ENCODE results near the gene API5.
"Not testable (repeated sequence)": the region's sequence is repeated elsewhere in the genome, so short reads cannot be mapped to it uniquely, and the experiment has no call there.

The API5 gene

GRCh38 chr11:43315966-43316365 lies 4.2 kb downstream of the API5 start:
- Histone ChIP-seq H3K36me3 (ENCODE audit: control insufficient read depth in 1 of 2, insufficient read depth in 2 of 2, low read length in 2 of 2) (peaks cover 15 to 17% of the 10 kb centered on the region in 2 donors), H3K4me1 (ENCODE audit: control insufficient read depth in 1 of 2, insufficient read depth in 2 of 2, low read length in 2 of 2) (peaks cover 5 to 19% of the 10 kb centered on the region in 2 donors), H3K4me3 (ENCODE audit: low read depth in 1 of 2, low read length in 2 of 2) (no peak overlapping the region), H3K27ac (ENCODE audit: low read length) (no peak overlapping the region), H3K9me3 (ENCODE audit: control insufficient read depth in 1 of 2, low read length in 2 of 2) (no peaks in the 10 kb centered on the region), H3K27me3 (ENCODE audit: low read depth, low read length) (no peaks in the 10 kb centered on the region)

- Histone ChIP-seq H3K27ac (ENCODE audit: low read length) (no peak overlapping the region), H3K36me3 (ENCODE audit: control insufficient read depth in 1 of 2, insufficient read depth in 2 of 2, low read length in 2 of 2) (peaks cover 19 to 20% of the 10 kb centered on the region in 2 donors), H3K4me3 (ENCODE audit: low read depth in 1 of 2, low read length in 2 of 2) (no peak overlapping the region), H3K27me3 (ENCODE audit: low read depth, low read length) (no peaks in the 10 kb centered on the region), H3K9me3 (ENCODE audit: control insufficient read depth in 1 of 2, low read length in 2 of 2) (no peaks in the 10 kb centered on the region), H3K4me1 (ENCODE audit: control insufficient read depth in 1 of 2, insufficient read depth in 2 of 2, low read length in 2 of 2) (peaks cover 5 to 19% of the 10 kb centered on the region in 2 donors)
These were observed 4.7 kb downstream of the API5 start for GRCh38 chr11:43316451-43316850.

GRCh38 chr11:43327987-43328386 lies 16.2 kb downstream of the API5 start:
- Histone ChIP-seq H3K4me3 (ENCODE audit: low read depth in 1 of 2, low read length in 2 of 2) (no peak overlapping the region), H3K27me3 (ENCODE audit: low read depth, low read length) (no peaks in the 10 kb centered on the region), H3K4me1 (ENCODE audit: control insufficient read depth in 1 of 2, insufficient read depth in 2 of 2, low read length in 2 of 2) (no peaks in the 10 kb centered on the region), H3K27ac (ENCODE audit: low read length) (no peak overlapping the region), H3K36me3 (ENCODE audit: control insufficient read depth in 1 of 2, insufficient read depth in 2 of 2, low read length in 2 of 2) (peaks cover 72 to 95% of the 10 kb centered on the region in 2 donors), H3K9me3 (ENCODE audit: control insufficient read depth in 1 of 2, low read length in 2 of 2) (no peaks in the 10 kb centered on the region)

- Histone ChIP-seq H3K4me1 (ENCODE audit: control insufficient read depth in 1 of 2, insufficient read depth in 2 of 2, low read length in 2 of 2) (no peaks in the 10 kb centered on the region), H3K36me3 (ENCODE audit: control insufficient read depth in 1 of 2, insufficient read depth in 2 of 2, low read length in 2 of 2) (peaks cover 72 to 95% of the 10 kb centered on the region in 2 donors), H3K4me3 (ENCODE audit: low read depth in 1 of 2, low read length in 2 of 2) (no peak overlapping the region), H3K27me3 (ENCODE audit: low read depth, low read length) (no peaks in the 10 kb centered on the region), H3K27ac (ENCODE audit: low read length) (no peak overlapping the region), H3K9me3 (ENCODE audit: control insufficient read depth in 1 of 2, low read length in 2 of 2) (no peaks in the 10 kb centered on the region)
These were observed 16.7 kb downstream of the API5 start for GRCh38 chr11:43328482-43328881.

GRCh38 chr11:43341159-43341558 lies 29.4 kb downstream of the API5 start:
- Histone ChIP-seq H3K4me3 (ENCODE audit: low read depth in 1 of 2, low read length in 2 of 2) (no peak overlapping the region), H3K27me3 (ENCODE audit: low read depth, low read length) (no peaks in the 10 kb centered on the region), H3K27ac (ENCODE audit: low read length) (no peak overlapping the region), H3K36me3 (ENCODE audit: control insufficient read depth in 1 of 2, insufficient read depth in 2 of 2, low read length in 2 of 2) (peaks cover 34 to 50% of the 10 kb centered on the region in 2 donors), H3K4me1 (ENCODE audit: control insufficient read depth in 1 of 2, insufficient read depth in 2 of 2, low read length in 2 of 2) (no peaks in the 10 kb centered on the region), H3K9me3 (ENCODE audit: control insufficient read depth in 1 of 2, low read length in 2 of 2) (no peaks in the 10 kb centered on the region)

- not testable (repeated sequence) for H3K27ac ChIP-seq (ENCODE audit: low read length); H3K9me3 ChIP-seq (ENCODE audit: control insufficient read depth in 1 of 2, low read length in 2 of 2); H3K36me3 ChIP-seq (ENCODE audit: control insufficient read depth in 1 of 2, insufficient read depth in 2 of 2, low read length in 2 of 2); H3K4me1 ChIP-seq (ENCODE audit: control insufficient read depth in 1 of 2, insufficient read depth in 2 of 2, low read length in 2 of 2); H3K4me3 ChIP-seq (ENCODE audit: low read depth in 1 of 2, low read length in 2 of 2); H3K27me3 ChIP-seq (ENCODE audit: low read depth, low read length)
These were observed 39.6 kb downstream of the API5 start for GRCh38 chr11:43351426-43351825.

- no peaks in the 10 kb centered on the region for H3K36me3 ChIP-seq (ENCODE audit: control insufficient read depth in 1 of 2, insufficient read depth in 2 of 2, low read length in 2 of 2)
- H3K27ac ChIP-seq (ENCODE audit: low read length) = no peak overlapping the region
- H3K9me3 ChIP-seq (ENCODE audit: control insufficient read depth in 1 of 2, low read length in 2 of 2) = no peaks in the 10 kb centered on the region
- H3K27me3 ChIP-seq (ENCODE audit: low read depth, low read length) = no peaks in the 10 kb centered on the region
- peaks cover 0 to 5% of the 10 kb centered on the region in 2 donors for H3K4me1 ChIP-seq (ENCODE audit: control insufficient read depth in 1 of 2, insufficient read depth in 2 of 2, low read length in 2 of 2)
- no peak overlapping the region for H3K4me3 ChIP-seq (ENCODE audit: low read depth in 1 of 2, low read length in 2 of 2)
These were observed 42.5 kb downstream of the API5 start for GRCh38 chr11:43354311-43354710.

GRCh38 chr11:43356336-43356735 lies 44.5 kb downstream of the API5 start:
- Histone ChIP-seq H3K27ac (ENCODE audit: low read length) (no peak overlapping the region), H3K27me3 (ENCODE audit: low read depth, low read length) (no peaks in the 10 kb centered on the region), H3K4me1 (ENCODE audit: control insufficient read depth in 1 of 2, insufficient read depth in 2 of 2, low read length in 2 of 2) (peaks cover 13 to 21% of the 10 kb centered on the region in 2 donors), H3K4me3 (ENCODE audit: low read depth in 1 of 2, low read length in 2 of 2) (no peak overlapping the region), H3K9me3 (ENCODE audit: control insufficient read depth in 1 of 2, low read length in 2 of 2) (no peaks in the 10 kb centered on the region), H3K36me3 (ENCODE audit: control insufficient read depth in 1 of 2, insufficient read depth in 2 of 2, low read length in 2 of 2) (no peaks in the 10 kb centered on the region)

GRCh38 chr11:43358279-43358800 lies 46.5 kb downstream of the API5 start:
- peaks cover 14 to 21% of the 10 kb centered on the region in 2 donors for H3K4me1 ChIP-seq (ENCODE audit: control insufficient read depth in 1 of 2, insufficient read depth in 2 of 2, low read length in 2 of 2)
- peak overlapping the region; percentile 96 to 98 for H3K4me3 ChIP-seq (ENCODE audit: low read depth in 1 of 2, low read length in 2 of 2)
- H3K27ac ChIP-seq (ENCODE audit: low read length) = peak overlapping the region; percentile 74
- H3K27me3 ChIP-seq (ENCODE audit: low read depth, low read length) = no peaks in the 10 kb centered on the region
- peaks cover 0 to 2% of the 10 kb centered on the region in 2 donors for H3K36me3 ChIP-seq (ENCODE audit: control insufficient read depth in 1 of 2, insufficient read depth in 2 of 2, low read length in 2 of 2)
- no peaks in the 10 kb centered on the region for H3K9me3 ChIP-seq (ENCODE audit: control insufficient read depth in 1 of 2, low read length in 2 of 2)

GRCh38 chr11:43358801-43359421 lies 47.1 kb downstream of the API5 start, which contains the start of gene TTC17:
Gene TTC17 (plus strand): TSS chr11:43358920. CDS start chr11:43358955, 35 bp downstream.
- H3K4me3 ChIP-seq (ENCODE audit: low read depth in 1 of 2, low read length in 2 of 2) = peak within 1 kb of the TSS; percentile 96 to 98
- H3K36me3 ChIP-seq (ENCODE audit: control insufficient read depth in 1 of 2, insufficient read depth in 2 of 2, low read length in 2 of 2) = peaks cover 0 to 2% of the 10 kb centered on the region in 2 donors
- H3K27ac ChIP-seq (ENCODE audit: low read length) = peak within 1 kb of the TSS; percentile 74
- H3K27me3 ChIP-seq (ENCODE audit: low read depth, low read length) = no peaks in the 10 kb centered on the region
- peaks cover 14 to 21% of the 10 kb centered on the region in 2 donors for H3K4me1 ChIP-seq (ENCODE audit: control insufficient read depth in 1 of 2, insufficient read depth in 2 of 2, low read length in 2 of 2)
- no peaks in the 10 kb centered on the region for H3K9me3 ChIP-seq (ENCODE audit: control insufficient read depth in 1 of 2, low read length in 2 of 2)

- Histone ChIP-seq H3K4me3 (ENCODE audit: low read depth in 1 of 2, low read length in 2 of 2) (peak overlapping the region; percentile 96 to 98), H3K27me3 (ENCODE audit: low read depth, low read length) (no peaks in the 10 kb centered on the region), H3K27ac (ENCODE audit: low read length) (peak overlapping the region; percentile 74), H3K9me3 (ENCODE audit: control insufficient read depth in 1 of 2, low read length in 2 of 2) (no peaks in the 10 kb centered on the region), H3K36me3 (ENCODE audit: control insufficient read depth in 1 of 2, insufficient read depth in 2 of 2, low read length in 2 of 2) (peaks cover 0 to 2% of the 10 kb centered on the region in 2 donors), H3K4me1 (ENCODE audit: control insufficient read depth in 1 of 2, insufficient read depth in 2 of 2, low read length in 2 of 2) (peaks cover 14 to 21% of the 10 kb centered on the region in 2 donors)
These were observed 47.6 kb downstream of the API5 start for GRCh38 chr11:43359422-43359818.

Measured in muscle layer of duodenum (tissue), 2 donors.